ENCODE results near the gene DOCK9. TPM values are rescaled to one million over a fixed set of nuclear protein-coding genes. Genes with fewer than 3 reads are reported as not detected.

DOCK9 gene
- polyA plus RNA-seq, 1 of the 3 experiments (the other 2 are of a cell fraction): 16.6 TPM

DNA sequence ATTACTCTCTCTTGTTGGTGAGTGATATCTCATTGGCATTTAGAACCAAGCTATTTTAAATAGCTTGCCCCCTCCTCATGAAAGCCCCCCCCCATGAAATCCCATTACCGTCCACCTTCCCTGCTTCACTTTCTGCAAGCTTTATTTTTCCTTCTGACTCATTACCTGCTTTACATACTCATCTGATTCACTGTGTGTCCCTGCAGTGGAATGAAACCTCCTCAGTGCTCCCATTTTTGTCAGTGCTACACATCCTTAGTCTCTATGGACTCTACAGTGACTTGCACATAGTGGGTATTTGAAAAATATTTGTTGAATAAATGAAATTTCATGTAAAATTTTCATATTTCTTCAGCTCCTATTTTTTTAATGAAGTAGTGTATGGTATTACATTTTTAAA, 62.3 kb downstream of the DOCK9 start:
- H3F3A ChIP-seq (replicated peaks; ENCODE audit: insufficient read depth): no peaks in the 10 kb centered on the region
- H2AFZ ChIP-seq (ENCODE audit: low read depth): no peak overlapping the region
- TF ChIP-seq FOXJ3 (CRISPR knock-in tag; IDR thresholded peaks at IDR 0.05) (no peak), RCOR1 (IDR thresholded peaks at IDR 0.05; ENCODE audit: low read length) (no peak), TAF1 (IDR thresholded peaks at IDR 0.05; ENCODE audit: borderline replicate concordance, low read depth, low read length) (no peak), USF1 (IDR thresholded peaks at IDR 0.05; ENCODE audit: borderline replicate concordance, low read depth) (no peak), FOXM1 (IDR thresholded peaks at IDR 0.05; ENCODE audit: low read depth) (no peak), NFIC (IDR thresholded peaks at IDR 0.05; ENCODE audit: borderline replicate concordance) (no peak), MEF2A (IDR thresholded peaks at IDR 0.05; ENCODE audit: borderline replicate concordance, low read depth) (no peak), SIN3A (IDR thresholded peaks at IDR 0.05; ENCODE audit: borderline replicate concordance, low read depth, low read length) (no peak), TEAD4 (IDR thresholded peaks at IDR 0.05; ENCODE audit: borderline replicate concordance, insufficient read depth) (no peak), JUND (IDR thresholded peaks at IDR 0.05) (no peak), YY1 (IDR thresholded peaks at IDR 0.05; ENCODE audit: low read depth) (no peak), RAD21 (IDR thresholded peaks at IDR 0.05; ENCODE audit: low read length) (no peak), RFX5 (IDR thresholded peaks at IDR 0.05; ENCODE audit: low read length) (no peak)
- TF ChIP-seq, protein P1, sequence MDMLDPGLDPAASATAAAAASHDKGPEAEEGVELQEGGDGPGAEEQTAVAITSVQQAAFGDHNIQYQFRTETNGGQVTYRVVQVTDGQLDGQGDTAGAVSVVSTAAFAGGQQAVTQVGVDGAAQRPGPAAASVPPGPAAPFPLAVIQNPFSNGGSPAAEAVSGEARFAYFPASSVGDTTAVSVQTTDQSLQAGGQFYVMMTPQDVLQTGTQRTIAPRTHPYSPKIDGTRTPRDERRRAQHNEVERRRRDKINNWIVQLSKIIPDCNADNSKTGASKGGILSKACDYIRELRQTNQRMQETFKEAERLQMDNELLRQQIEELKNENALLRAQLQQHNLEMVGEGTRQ (IDR thresholded peaks at IDR 0.05; ENCODE audit: borderline replicate concordance, low read depth, low read length): no peak
- no peaks in the 10 kb centered on the region for H3K79me2 ChIP-seq (ENCODE audit: insufficient read depth)
- H3K4me1 ChIP-seq (ENCODE audit: control insufficient read depth in 1 of 2, insufficient read depth in 2 of 2, low read depth in 1 of 2, low read length in 1 of 2): peaks cover 3 to 4% of the 10 kb centered on the region in 2 experiments; a peak in 2 of 4 replicates
- no peak overlapping the region for H3K4me2 ChIP-seq
- no peaks in the 10 kb centered on the region for H3K27me3 ChIP-seq (ENCODE audit: insufficient read depth)
- whole genome bisulfite sequencing (ENCODE audit: low lambda C conversion rate): 56% methylated on average over 1 of the region's 1 CpG
- no peak overlapping the region for H3K9ac ChIP-seq
- ChIA-PET CTCF (no interaction called here), POLR2A (no interaction called here)
- no peak overlapping the region for H3K27ac ChIP-seq (ENCODE audit: low read depth in 2 of 2, low read length in 1 of 2)
- H3K9me2 ChIP-seq: no peaks in the 10 kb centered on the region
- no peaks in the 10 kb centered on the region for H3K36me3 ChIP-seq (replicated peaks in 1 of 2; ENCODE audit: control insufficient read depth in 1 of 2, insufficient read depth in 2 of 2, low read length in 1 of 2)
- H3K9me3 ChIP-seq: no peaks in the 10 kb centered on the region
- H3K4me3 ChIP-seq (ENCODE audit: low read depth in 2 of 2, low read length in 1 of 2): no peak overlapping the region
- no peak for DNase-seq
- H4K20me1 ChIP-seq (ENCODE audit: insufficient read depth): no peaks in the 10 kb centered on the region

DNA sequence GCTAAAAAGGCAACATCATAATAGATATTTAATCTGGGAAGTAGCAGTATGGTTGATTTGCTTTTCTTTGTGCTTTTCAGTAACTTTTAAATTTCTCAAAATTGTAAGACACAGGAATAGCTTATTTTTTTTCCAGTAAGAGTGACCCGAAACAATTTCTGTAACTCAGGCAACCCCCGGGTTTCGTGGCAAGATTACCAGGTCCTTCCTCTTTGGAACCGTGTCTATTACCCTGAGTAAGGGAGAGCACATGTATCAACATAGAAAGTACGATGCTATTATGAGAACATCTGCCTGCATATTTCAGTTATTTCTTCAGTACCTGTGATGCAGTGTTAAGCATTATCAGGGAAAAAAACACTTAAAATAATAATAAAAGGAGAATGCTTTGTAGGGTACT, 64.1 kb downstream of the DOCK9 start:
- Histone ChIP-seq H3K36me3 (replicated peaks in 1 of 2; ENCODE audit: control insufficient read depth in 1 of 2, insufficient read depth in 2 of 2, low read length in 1 of 2) (peaks cover 0 to 6% of the 10 kb centered on the region in 2 experiments), H3K4me2 (no peak overlapping the region), H3K79me2 (ENCODE audit: insufficient read depth) (no peaks in the 10 kb centered on the region), H3F3A (replicated peaks; ENCODE audit: insufficient read depth) (no peaks in the 10 kb centered on the region), H3K4me1 (ENCODE audit: control insufficient read depth in 1 of 2, insufficient read depth in 2 of 2, low read depth in 1 of 2, low read length in 1 of 2) (peaks cover 3 to 4% of the 10 kb centered on the region in 2 experiments; a peak in 2 of 4 replicates), H3K9me3 (no peaks in the 10 kb centered on the region), H4K20me1 (ENCODE audit: insufficient read depth) (no peaks in the 10 kb centered on the region), H3K9ac (no peak overlapping the region), H3K27me3 (ENCODE audit: insufficient read depth) (no peaks in the 10 kb centered on the region), H2AFZ (ENCODE audit: low read depth) (no peak overlapping the region), H3K4me3 (ENCODE audit: low read depth in 2 of 2, low read length in 1 of 2) (no peak overlapping the region), H3K27ac (ENCODE audit: low read depth in 2 of 2, low read length in 1 of 2) (no peak overlapping the region), H3K9me2 (no peaks in the 10 kb centered on the region)
- 91% methylated on average over 5 of the region's 5 CpGs for WGBS (ENCODE audit: low lambda C conversion rate)
- DNase-seq: no peak
- CTCF ChIA-PET: interaction anchor here (1.2 kb wide), 1 partner anchor 14 kb away, joined by 3 read pairs; no protein-coding TSS in a partner anchor
- POLR2A ChIA-PET: no interaction called here
- TF ChIP-seq CTCF (IDR thresholded peaks at IDR 0.05) (no peak), GABPA (IDR thresholded peaks at IDR 0.05; ENCODE audit: low read depth) (no peak), REST (IDR thresholded peaks at IDR 0.05; ENCODE audit: low read depth, low read length) (no peak), NRF1 (IDR thresholded peaks at IDR 0.05; ENCODE audit: low read depth, low read length) (no peak), TEAD4 (IDR thresholded peaks at IDR 0.05; ENCODE audit: borderline replicate concordance, insufficient read depth) (no peak), POLR2AphosphoS5 (IDR thresholded peaks at IDR 0.05; ENCODE audit: low read depth, low read length) (no peak), FOSL2 (IDR thresholded peaks at IDR 0.05; ENCODE audit: borderline replicate concordance, low read depth) (no peak)
- TF ChIP-seq, protein P1 (IDR thresholded peaks at IDR 0.05; ENCODE audit: borderline replicate concordance, low read depth, low read length): no peak
- TF ChIP-seq, protein P2, sequence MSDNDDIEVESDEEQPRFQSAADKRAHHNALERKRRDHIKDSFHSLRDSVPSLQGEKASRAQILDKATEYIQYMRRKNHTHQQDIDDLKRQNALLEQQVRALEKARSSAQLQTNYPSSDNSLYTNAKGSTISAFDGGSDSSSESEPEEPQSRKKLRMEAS (IDR thresholded peaks at IDR 0.05; ENCODE audit: low read depth): no peak

Data from SK-N-SH (cell line).